Brain pericyte (primary cell): ENCODE results near the gene TXLNG.
A peak's percentile ranks its signal among the peaks of the same experiment; 100 is the strongest.
"Not testable (repeated sequence)": the region's sequence is repeated elsewhere in the genome, so short reads cannot be mapped to it uniquely, and the experiment has no call there.

Experiments
- DNase-seq: peaks from one replicate; pipeline ENCODE4 v3.0.0-alpha.2; 2012; ENCODE audit warnings: low read depth, low spot score

The TXLNG gene

DNA sequence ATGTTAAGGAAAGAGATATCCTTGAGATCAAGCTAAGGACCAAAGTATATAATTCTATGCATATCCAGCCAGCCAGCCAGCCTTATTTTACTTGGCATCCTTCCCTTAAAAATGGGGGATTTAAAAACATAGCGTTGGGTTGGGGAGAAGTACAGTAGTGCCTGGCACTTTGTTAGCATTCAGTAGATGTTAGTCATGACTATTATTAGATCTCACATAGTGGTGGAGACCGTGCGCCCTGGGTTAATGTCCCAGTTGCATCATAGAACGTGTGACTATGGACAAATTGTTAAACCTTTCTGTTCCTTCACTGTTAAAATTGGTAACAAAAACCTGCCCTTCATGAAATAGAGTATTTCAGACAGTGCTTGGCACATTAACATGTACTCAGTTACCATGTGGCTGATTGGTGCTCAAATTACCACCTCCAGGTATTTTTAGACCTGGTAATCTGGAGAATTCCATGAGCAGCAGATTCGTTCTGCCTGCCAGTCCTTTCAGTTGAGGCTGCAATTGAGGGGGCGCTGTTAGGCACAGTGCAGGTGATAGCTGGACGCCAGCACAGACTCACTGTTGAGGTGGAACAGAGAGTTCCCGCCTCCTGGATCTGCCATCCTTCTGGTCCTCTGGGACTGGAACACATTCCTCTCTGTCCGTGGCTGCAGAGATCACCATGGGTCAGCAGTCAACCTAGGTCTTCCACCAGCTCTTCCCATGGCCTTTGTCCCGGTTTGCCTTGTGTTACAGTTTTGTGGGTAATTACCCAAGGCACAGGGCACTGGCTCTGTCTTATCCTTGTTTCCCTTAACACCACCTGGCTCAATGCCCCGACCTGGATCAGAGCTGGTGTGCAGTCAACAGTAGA, 52.2 kb downstream of the TXLNG start:
- peak; percentile 47 for DNase-seq

DNA sequence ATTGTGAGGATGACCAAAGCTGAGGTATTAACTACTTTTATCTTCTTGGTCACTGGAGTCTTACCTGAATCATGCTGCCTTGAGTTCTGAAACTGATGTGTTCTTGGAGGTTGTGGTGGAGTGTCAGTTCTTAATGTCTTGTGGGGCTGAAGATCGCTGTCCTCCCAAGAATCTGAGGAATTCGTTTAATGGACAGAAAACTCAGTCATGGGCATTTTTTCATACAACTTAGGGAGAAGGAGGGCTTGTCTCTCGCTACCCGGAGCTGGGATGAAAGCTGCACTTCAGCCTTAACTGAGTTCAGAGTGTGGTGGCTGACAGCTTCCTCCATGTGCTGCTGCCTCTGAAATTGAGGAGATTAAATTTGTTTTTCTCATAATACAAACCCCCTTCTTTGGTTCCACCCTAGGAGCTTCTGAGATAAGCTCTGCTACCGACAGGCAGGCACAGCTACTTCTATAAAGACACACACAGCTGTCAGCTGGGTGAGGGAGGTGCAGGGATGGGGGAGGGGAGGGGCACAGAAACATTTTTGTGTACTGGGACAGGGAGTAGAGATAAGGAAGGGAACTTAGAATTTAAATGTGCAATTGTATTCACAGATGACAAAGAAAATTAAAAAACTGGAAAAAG, 53.1 kb downstream of the TXLNG start:
- no peak for DNase-seq

DNA sequence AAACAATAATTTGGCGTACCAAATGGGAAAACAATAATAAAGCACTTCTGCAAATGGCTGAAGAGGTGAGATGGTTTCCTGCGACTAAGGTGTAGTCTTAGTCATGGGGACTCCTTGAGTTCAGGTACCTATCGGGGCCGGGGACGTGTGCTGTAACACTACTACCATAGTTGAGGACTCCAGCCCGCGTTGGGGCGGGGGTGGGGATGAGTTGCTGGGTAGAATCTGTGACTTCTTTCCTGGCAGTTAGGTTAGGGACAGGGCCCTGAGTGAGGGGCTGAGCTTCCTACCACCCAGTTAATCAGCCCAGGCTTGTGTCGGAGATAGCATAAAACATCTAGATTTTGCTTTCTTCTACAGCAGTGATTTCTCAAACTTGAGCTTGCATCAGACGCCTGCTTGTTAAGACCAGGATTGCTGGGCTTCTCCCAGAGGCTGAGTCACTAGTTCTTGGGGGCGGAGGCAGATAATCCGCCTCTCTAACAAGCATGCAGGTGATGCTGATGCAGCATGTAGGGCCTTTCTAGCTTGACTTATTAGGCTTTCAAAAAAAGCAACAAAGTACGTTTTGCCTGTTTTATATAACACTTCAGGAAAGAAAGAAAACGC, 53.7 kb downstream of the TXLNG start:
- no peak for DNase-seq

DNA sequence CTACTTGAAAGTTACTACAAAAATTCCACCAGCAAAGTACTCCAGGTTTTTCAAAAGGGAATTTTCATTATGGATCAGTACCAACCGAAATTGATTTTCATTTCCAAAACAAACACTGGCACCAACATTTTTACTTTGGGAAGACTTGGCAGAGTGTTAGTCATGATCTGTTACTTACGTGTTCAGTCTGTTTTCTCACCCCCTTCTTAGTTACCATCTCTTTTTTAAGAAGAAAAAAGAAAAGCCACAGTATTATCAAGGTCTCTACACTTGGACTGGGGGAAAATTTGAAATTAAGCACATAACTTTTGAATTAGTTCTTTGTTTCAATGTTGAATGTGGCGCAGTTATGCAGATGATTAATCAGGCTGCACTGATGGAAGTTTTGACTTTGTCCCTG, 56.4 kb downstream of the TXLNG start:
- DNase-seq: no peak

DNA sequence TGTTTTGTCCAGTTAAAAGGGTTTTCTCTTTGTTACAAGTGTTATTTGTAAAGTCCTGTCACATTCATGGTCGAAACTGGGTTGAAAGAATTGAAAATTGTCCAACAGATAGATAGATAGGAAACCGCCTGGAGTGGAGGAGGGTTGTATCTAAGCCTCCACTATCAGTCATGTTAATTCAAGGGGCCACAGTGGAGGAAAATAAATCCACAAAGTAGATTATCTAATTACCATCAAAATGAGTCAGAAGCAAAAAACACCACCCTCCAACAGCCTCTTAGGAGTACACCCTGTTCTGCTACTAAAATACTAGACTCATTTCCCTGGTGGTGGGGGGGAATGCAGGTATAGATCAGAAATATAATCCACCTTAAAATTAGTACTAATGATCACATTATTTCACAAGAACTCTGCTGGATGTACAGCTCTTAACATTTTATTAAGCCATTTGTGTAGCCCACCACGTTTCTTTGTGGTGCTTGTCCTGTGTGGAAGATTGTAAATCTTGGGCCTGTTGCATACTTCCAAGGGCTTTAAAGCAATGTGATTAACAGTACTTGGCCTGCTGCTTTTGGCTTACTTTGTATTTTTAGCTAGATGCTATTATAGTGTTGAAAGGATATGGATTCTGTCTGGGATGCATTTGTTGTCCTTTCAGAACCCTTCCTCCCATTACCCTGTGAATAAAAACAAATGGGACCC, 57.1 kb downstream of the TXLNG start:
- DNase-seq: no peak

DNA sequence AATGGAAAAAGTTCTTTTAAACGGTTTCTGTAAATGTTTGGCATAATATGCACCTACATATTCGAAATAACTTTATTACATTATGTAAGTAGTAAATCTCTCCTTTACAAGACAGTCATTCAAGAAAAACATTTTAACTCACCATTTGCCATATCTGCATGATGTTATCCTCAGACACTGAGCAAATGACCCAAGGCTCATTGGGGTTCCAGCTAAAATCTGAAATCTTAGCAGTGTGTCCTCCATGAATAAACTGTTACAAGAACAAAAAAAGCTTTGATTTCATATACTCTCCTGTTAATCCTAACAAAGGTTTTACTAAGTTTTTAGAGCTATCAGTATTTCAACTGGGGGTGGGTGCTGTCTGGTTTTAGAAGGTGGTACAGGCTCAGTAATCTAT, 59.4 kb downstream of the TXLNG start:
- DNase-seq: no peak

DNA sequence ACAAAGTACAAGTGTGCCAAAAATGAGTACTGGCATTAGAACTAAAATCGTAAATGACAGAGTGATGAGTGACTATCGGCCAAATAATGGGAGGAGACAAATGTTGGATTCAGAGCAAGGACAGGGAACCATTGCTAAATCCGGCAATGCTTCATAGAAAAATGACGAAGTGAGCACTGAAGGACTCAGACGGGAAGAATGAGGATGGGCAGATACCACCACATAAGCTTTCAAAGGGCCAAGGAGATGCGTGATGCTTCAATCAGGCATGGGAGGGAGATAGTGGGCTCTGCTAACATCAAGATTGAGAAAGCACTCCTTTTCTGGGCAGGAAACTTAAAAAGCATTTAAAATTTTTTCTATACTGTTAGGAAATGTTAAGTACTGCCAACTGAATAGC, 62.3 kb downstream of the TXLNG start:
- no peak for DNase-seq

DNA sequence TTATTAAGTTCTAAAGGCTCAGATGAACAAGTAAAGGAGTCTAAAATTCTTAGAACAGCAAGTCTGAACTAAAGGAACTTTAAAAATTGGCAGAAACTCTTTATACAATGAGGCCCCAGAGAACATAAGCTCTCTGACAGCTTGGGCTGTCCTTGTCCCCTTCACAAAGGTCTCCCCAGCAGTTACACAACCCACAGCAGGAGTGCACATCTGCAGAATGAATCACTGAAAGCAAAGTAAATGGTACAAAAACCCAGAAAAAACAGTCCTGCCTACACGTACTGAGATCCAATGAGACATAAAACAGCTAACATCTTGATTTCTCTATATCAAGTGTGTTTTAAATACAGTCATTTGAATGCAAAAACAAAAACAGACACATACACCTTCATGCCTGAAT, 65.2 kb downstream of the TXLNG start:
- no peak for DNase-seq

DNA sequence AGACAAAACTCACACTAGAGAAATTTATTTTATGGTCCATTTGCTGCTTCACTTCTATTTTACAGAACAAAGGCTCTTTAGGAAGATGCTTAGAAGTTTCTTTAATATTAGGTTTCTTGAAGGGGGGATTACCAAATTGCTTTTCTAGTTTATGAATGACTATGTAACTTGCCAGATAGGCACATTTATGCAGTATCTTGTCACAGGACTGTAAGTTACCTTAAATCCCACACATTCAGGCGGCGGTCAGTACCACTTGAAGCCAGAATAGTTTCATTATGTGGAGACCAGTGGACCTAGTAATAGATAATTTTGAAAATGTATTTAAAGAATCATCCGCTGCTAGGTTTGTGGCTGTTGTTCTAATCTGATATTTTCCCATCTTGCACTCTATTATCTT, 65.6 kb downstream of the TXLNG start:
- no peak for DNase-seq

DNA sequence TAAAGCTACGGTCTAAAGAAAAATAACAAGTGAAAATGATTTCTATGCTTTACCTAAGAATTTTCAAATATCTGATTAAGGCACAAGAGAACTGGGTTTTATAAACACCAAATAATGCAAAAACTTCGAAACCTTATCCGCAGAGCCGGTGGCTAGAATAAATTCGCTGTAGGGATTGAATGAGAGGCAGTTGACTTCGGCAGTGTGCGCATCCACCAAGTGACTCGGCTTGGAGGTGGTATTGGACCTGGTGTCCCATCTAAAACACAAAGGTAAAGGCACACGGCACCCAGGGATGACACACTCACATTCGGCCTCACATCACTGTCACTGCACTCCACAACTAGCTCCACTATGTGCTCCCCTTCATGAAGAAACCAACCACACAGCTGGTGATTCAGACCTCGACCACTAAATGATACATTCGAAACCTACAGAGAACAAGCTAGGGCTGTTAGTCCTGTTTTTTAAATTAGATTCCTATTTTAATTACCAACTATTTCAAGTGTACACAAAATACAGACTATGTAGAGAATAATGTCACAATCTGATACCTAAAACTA, 66.4 kb downstream of the TXLNG start:
- DNase-seq: no peak

DNA sequence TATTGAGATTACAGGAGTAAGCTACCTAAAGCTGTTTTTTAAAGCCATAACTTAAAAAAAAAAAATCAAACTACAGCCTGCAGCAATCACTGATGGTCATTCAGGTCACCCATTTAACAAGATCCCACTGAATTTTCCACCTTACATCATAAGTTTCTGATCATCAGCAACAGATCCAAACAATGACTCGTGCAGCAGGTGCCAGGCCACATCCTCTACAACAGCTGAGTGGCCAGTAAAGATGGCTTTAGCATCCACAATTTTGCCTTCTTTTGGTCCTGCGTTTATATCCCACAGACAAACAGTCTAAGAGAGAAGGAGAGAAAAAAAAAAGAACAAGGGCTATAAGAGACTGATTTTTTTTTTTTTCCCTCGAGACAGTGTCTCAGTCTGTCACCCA, 67.3 kb downstream of the TXLNG start:
- no peak for DNase-seq

DNA sequence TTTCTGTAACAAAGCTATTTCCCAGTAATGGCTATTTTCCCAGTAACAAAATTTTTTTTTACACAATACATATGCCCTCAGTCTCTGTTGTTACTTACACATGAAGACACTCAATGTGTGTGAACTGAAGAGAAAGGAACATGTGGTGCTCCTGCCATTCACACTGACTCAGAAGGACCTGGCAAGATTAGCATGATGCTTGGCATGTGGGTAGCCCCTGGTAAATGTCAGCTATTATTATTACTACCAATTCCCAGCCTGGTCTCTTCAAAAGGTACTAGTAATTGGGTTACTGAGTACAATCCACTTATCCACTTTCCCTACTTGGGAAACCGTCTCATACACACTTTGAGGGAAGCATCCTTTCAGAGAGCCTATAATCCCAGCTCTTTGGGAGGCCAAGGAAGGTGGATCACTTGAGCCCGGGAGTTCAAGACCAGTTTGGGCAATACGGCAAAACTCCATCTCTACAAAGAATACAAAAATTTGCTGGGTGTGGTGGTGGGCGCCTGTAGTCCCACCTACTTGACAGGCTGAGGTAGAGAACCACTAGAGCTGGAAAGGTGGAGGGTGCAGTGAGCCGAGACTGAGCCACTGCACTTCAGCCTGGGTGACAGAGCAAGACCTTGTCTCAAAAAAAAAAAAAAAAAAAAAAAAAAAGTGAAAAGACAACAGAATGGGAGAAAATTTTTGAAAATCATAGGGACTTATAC, 69.3 kb downstream of the TXLNG start:
- no peak for DNase-seq

DNA sequence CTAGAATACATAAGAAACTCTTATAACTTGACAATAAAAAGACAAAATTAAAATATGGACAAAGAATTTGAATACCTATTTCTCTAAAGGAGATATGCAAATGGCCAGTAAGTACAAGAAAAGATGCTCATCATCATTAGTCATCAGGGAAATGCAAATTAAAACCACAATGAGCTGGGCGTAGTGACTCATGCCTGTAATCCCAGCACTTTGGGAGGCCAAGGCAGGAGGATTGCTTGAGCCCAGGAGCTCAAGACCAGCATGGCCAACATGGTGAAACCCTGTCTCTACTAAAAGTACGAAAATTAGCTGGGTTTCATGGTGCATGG, 69.8 kb downstream of the TXLNG start:
- not testable (repeated sequence) for DNase-seq

DNA sequence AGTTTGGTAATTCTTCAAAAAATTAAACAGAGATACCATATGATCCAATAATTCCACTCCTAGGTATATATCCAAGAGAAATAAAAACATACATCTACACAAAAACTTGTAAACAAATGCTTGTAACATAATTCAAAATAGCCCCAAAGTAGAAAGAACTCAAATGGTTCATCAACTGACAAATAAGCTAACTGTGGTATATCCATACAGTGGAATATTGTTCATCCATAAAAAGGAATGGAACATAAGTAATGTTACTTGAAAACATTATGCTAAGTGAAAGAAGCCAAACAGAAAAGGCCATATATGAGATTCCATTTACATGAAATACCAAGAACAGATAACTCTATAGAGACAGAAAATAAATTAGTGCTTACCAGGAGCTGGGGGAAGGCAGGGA, 70.5 kb downstream of the TXLNG start:
- DNase-seq: no peak

DNA sequence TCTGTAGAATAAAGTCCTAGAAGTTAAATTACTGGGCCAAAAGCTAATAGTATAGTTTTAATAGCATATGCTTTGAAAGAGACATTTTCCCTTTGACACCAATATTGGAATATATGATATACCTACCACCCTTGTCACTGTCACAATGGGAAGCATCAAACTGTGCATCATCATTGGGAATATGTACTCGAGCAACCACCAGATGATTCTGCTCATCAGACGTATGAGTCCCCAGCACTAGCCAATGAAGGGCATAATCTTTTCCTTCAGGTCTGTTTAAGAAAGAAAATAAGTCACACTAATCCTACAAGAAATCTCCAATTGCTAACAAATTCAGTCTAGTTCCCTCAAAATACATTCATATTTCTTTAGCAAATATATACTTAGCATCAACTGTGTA, 76.6 kb downstream of the TXLNG start:
- DNase-seq: no peak

DNA sequence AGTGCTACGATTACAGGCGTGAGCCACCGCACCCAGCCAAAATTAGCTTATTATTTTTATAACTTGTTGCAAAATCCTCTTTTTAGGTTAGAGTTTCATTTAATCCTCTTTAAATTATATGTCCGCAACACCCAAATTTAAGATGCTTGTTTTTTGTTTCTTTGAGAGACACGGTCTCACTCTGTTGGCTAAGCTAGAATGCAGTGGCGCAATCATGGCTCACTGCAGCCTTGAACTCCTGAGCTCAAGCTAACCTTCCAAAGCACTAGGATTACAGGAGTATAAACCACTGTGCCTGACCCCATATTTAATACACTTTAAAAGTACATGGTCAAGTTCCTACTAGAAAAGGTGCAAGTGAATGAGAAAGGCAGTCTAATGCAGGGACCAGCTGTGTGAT, 81.7 kb downstream of the TXLNG start:
- DNase-seq: no peak

DNA sequence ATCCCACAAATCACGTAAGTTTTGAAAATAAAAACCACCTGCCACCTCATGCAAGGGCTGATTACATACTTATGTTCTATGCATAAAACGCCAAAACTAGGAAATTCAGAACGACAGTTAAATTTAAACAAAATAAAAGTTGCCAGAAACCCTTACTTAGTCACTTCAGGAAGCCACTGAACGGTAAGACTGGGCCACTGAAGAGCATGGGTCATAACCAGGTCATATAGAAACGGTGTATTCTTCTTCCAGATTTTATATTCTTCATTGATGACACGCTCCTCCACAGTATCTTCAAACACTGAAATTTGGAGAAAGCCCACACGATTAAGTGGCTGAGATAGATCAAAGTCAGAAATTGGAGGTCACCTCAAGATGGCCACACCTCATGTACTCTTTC, 82.7 kb downstream of the TXLNG start:
- DNase-seq: no peak

DNA sequence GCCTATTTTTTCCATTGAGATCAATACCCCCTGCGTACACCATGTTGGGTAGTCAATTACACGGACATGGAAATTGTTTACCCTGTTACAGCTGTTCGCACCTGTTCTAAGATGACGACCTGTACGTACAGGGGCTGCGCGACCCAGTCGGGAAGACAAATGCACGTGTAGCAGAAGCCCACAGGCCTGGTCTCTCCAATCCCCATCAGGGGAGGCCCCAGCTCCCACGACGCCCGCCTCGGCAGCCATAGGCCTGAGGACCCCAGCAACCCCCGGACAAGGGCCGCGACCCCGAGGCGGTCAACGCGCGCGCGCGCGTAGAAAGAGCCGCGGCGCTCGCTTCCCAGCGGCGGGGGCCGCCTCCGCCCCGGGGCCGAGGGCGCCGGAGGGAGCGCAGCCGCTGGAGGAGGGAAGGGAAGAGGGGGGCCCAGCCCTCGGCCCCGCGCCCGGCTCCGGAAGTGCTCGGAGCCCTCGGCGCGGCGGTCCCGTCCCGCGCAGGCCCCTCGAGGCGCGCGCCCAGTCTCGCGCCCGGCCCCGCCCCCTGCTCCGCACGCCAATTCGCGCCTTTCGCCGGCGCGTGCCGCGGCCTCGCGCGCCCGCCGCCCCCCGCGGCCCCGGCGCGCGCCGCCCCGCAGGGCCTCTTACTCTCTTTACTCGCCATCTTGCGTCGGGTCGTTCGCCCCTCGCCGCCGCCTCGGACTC, 83.3 kb downstream of the TXLNG start:
- no peak for DNase-seq

DNA sequence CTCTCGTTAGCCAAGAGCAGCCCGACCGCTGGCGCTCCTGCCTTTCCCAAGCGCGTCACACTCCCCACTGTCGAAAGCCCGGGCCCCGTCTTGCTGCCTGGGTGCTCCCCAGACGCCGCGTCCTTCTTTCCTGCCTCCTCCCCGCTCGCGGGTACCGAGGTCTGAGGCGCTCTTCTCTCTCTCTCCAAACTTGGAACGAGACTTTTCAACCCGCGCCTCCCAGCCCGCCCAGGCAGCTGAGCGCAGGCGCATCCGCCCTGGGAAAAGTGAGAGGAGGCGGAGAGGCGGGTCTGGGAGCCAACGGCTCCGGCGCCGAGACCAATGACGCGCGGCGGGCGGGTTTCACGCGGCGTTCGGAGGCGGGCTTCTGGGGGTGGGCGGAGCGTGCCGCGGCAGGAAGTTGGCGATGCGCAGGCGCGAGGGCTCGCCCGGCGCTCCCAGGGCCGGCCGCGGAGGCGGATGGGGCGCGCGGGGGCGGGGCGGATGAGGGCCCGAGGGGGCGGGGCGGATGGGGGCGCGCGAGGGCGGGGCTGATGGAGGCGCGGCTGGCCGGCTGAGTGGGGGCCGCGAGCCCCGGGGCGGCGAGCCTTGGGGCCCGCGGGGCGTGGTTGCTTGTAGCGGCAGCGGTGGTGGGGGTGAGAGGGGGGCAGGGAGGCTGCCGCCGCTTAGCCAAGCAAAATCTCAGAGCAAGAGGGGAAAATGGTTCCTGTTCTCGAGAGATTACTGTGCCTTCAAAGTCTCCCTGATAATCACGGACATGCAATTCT, 84.0 kb downstream of the TXLNG start, which contains the start of gene RBBP7:
Gene RBBP7 (minus strand): TSS at position 268 of the 767 bp plus-strand sequence. CDS start 309 bp downstream, outside the sequence.
- DNase-seq: peak; percentile 71
